ENCODE results near the gene ZNF423. TPM values are rescaled to one million over a fixed set of nuclear protein-coding genes. Genes with fewer than 3 reads are reported as not detected.

The ZNF423 gene
- total and polyA plus RNA-seq, 2 experiments from 2014 or later = 14.9 to 41.8 TPM

DNA sequence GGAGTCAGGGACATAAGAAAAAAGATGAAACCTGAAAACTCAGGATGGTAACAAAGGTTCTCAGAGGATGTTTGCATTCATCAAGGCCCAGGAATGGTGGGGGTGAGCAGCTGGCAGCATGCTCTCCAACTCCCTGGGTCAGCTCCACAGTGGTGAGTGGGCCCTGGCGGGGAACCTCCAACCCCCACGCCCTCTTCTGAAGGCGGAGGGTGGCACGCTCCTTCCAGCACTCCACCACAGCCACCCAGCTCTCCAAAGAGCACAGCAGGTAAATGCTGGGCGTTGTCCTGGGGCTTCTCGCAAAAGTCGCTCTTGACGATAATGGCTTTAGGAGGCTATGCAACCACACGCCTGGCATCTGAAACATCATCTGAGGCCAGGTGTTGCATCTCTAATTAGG lies 308.5 kb downstream of the ZNF423 start:
- no peak for TF ChIP-seq EZH2 (IDR thresholded peaks at IDR 0.05; ENCODE audit: low read depth, unreplicated experiment)
- no peak for TF ChIP-seq CREB1 (CRISPR knock-in tag; IDR thresholded peaks at IDR 0.05; ENCODE audit: low read depth)
- no peak for TF ChIP-seq ETS1 (IDR thresholded peaks at IDR 0.05)
- TF ChIP-seq, protein P1, sequence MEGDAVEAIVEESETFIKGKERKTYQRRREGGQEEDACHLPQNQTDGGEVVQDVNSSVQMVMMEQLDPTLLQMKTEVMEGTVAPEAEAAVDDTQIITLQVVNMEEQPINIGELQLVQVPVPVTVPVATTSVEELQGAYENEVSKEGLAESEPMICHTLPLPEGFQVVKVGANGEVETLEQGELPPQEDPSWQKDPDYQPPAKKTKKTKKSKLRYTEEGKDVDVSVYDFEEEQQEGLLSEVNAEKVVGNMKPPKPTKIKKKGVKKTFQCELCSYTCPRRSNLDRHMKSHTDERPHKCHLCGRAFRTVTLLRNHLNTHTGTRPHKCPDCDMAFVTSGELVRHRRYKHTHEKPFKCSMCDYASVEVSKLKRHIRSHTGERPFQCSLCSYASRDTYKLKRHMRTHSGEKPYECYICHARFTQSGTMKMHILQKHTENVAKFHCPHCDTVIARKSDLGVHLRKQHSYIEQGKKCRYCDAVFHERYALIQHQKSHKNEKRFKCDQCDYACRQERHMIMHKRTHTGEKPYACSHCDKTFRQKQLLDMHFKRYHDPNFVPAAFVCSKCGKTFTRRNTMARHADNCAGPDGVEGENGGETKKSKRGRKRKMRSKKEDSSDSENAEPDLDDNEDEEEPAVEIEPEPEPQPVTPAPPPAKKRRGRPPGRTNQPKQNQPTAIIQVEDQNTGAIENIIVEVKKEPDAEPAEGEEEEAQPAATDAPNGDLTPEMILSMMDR (conservative IDR thresholded peaks at IDR 0.05; ENCODE audit: low read depth in 2 of 2) = no peak
- no peak for TF ChIP-seq EZH2phosphoT487 (IDR thresholded peaks at IDR 0.05; ENCODE audit: unreplicated experiment)
- no peak for TF ChIP-seq ZNF114 (CRISPR knock-in tag; IDR thresholded peaks at IDR 0.05)
- no peak for TF ChIP-seq STAT1 (IDR thresholded peaks at IDR 0.05; ENCODE audit: unreplicated experiment)
- H3K4me2 ChIP-seq = no peak overlapping the region
- no peaks in the 10 kb centered on the region for H3K36me3 Mint-ChIP-seq (ENCODE audit: low read depth)
- H3K4me3 ChIP-seq = no peak overlapping the region
- H3K27me3 ChIP-seq (ENCODE audit: insufficient read depth) = no peaks in the 10 kb centered on the region
- DNase-seq (ENCODE audit: low spot score) (no peak), ATAC-seq (no peak)
- no peaks in the 10 kb centered on the region for H3K36me3 ChIP-seq (ENCODE audit: insufficient read depth)
- H2AFZ ChIP-seq = no peak overlapping the region
- H3K79me2 ChIP-seq (replicated peaks; ENCODE audit: insufficient read depth) = no peaks in the 10 kb centered on the region
- no peak overlapping the region for H3K4me3 Mint-ChIP-seq
- no peaks in the 10 kb centered on the region for H3K9me3 Mint-ChIP-seq
- peaks cover 53% of the 10 kb centered on the region for H3K4me1 Mint-ChIP-seq
- no peak overlapping the region for H3K27ac Mint-ChIP-seq
- H4K20me1 ChIP-seq (replicated peaks; ENCODE audit: insufficient read depth) = no peaks in the 10 kb centered on the region; the same call in 1 of the 2 replicates
- peaks cover 2% of the 10 kb centered on the region for H3K27me3 Mint-ChIP-seq (ENCODE audit: insufficient read depth, low read depth, poor library complexity)
- H3F3A ChIP-seq (replicated peaks; ENCODE audit: low read depth) = no peaks in the 10 kb centered on the region
- H3K9me2 ChIP-seq (ENCODE audit: insufficient read depth) = no peaks in the 10 kb centered on the region
- H3K4me1 ChIP-seq (ENCODE audit: insufficient read depth) = peaks cover 13% of the 10 kb centered on the region; the same call in 1 of the 2 replicates
- H3K27ac ChIP-seq (ENCODE audit: low read depth) = no peak overlapping the region

DNA sequence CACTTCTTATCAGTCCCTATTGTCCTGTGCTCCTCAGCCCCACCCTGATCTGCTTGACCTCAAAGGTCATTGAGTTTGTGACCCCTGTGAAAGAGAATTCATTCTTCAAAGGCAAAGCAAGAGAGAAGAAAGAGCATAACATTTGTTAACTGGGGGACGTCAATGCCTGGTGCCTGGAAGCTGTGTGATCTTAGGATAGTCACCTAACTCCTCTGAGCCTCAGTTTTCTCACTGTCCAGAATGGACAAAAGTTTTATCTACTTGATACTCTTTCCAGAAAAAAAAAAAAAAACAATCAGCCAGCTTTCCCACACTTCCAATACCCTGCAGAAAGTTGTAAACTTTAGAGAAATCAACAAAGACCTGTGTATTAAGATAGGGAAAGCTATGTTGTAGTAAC lies 309.2 kb downstream of the ZNF423 start:
- no peak overlapping the region for H3K27ac Mint-ChIP-seq
- TF ChIP-seq, protein P1 (conservative IDR thresholded peaks at IDR 0.05; ENCODE audit: low read depth in 2 of 2) = no peak
- TF ChIP-seq NANOG (IDR thresholded peaks at IDR 0.05; ENCODE audit: borderline replicate concordance) = no peak
- TF ChIP-seq, protein P2, sequence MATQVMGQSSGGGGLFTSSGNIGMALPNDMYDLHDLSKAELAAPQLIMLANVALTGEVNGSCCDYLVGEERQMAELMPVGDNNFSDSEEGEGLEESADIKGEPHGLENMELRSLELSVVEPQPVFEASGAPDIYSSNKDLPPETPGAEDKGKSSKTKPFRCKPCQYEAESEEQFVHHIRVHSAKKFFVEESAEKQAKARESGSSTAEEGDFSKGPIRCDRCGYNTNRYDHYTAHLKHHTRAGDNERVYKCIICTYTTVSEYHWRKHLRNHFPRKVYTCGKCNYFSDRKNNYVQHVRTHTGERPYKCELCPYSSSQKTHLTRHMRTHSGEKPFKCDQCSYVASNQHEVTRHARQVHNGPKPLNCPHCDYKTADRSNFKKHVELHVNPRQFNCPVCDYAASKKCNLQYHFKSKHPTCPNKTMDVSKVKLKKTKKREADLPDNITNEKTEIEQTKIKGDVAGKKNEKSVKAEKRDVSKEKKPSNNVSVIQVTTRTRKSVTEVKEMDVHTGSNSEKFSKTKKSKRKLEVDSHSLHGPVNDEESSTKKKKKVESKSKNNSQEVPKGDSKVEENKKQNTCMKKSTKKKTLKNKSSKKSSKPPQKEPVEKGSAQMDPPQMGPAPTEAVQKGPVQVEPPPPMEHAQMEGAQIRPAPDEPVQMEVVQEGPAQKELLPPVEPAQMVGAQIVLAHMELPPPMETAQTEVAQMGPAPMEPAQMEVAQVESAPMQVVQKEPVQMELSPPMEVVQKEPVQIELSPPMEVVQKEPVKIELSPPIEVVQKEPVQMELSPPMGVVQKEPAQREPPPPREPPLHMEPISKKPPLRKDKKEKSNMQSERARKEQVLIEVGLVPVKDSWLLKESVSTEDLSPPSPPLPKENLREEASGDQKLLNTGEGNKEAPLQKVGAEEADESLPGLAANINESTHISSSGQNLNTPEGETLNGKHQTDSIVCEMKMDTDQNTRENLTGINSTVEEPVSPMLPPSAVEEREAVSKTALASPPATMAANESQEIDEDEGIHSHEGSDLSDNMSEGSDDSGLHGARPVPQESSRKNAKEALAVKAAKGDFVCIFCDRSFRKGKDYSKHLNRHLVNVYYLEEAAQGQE (IDR thresholded peaks at IDR 0.05; ENCODE audit: unreplicated experiment) = no peak
- no peak for TF ChIP-seq ETS1 (IDR thresholded peaks at IDR 0.05)
- TF ChIP-seq ZNF114 (CRISPR knock-in tag; IDR thresholded peaks at IDR 0.05) = no peak
- TF ChIP-seq CREB1 (CRISPR knock-in tag; IDR thresholded peaks at IDR 0.05; ENCODE audit: low read depth) = no peak
- no peak for TF ChIP-seq ZNF331 (CRISPR knock-in tag; IDR thresholded peaks at IDR 0.05; ENCODE audit: low read depth)
- TF ChIP-seq JUNB (IDR thresholded peaks at IDR 0.05; ENCODE audit: unreplicated experiment) = no peak
- TF ChIP-seq EZH2 (IDR thresholded peaks at IDR 0.05; ENCODE audit: low read depth, unreplicated experiment) = no peak
- no peak for TF ChIP-seq STAT1 (IDR thresholded peaks at IDR 0.05; ENCODE audit: unreplicated experiment)
- no peak for TF ChIP-seq POLR2AphosphoS5 (IDR thresholded peaks at IDR 0.05; ENCODE audit: low read depth)
- H3K4me1 ChIP-seq (ENCODE audit: insufficient read depth) = peaks cover 13% of the 10 kb centered on the region; the same call in 1 of the 2 replicates
- no peaks in the 10 kb centered on the region for H3K9me3 Mint-ChIP-seq
- H3K4me3 Mint-ChIP-seq = no peak overlapping the region
- DNase-seq (ENCODE audit: low spot score) (no peak), ATAC-seq (no peak)
- no peaks in the 10 kb centered on the region for H3K36me3 Mint-ChIP-seq (ENCODE audit: low read depth)
- H3K4me2 ChIP-seq = no peak overlapping the region
- H2AFZ ChIP-seq = no peak overlapping the region
- no peaks in the 10 kb centered on the region for H3F3A ChIP-seq (replicated peaks; ENCODE audit: low read depth)
- no peaks in the 10 kb centered on the region for H3K79me2 ChIP-seq (replicated peaks; ENCODE audit: insufficient read depth)
- no peak overlapping the region for H3K27ac ChIP-seq (ENCODE audit: low read depth)
- H3K27me3 Mint-ChIP-seq (ENCODE audit: insufficient read depth, low read depth, poor library complexity) = peaks cover 2% of the 10 kb centered on the region
- H4K20me1 ChIP-seq (replicated peaks; ENCODE audit: insufficient read depth) = no peaks in the 10 kb centered on the region; the same call in 1 of the 2 replicates
- H3K4me1 Mint-ChIP-seq = peaks cover 51% of the 10 kb centered on the region
- H3K9me2 ChIP-seq (ENCODE audit: insufficient read depth) = no peaks in the 10 kb centered on the region
- no peaks in the 10 kb centered on the region for H3K27me3 ChIP-seq (ENCODE audit: insufficient read depth)
- H3K4me3 ChIP-seq = no peak overlapping the region
- H3K36me3 ChIP-seq (ENCODE audit: insufficient read depth) = no peaks in the 10 kb centered on the region
